ENCODE data around the gene SKP1. TPM values are rescaled to one million over a fixed set of nuclear protein-coding genes. Genes with fewer than 3 reads are reported as not detected.
"Not testable (repeated sequence)": the region's sequence is repeated elsewhere in the genome, so short reads cannot be mapped to it uniquely, and the experiment has no call there.

The SKP1 gene
- total RNA-seq, 3 donors from 2014 or later: 241 to 316 (median 281) TPM

DNA sequence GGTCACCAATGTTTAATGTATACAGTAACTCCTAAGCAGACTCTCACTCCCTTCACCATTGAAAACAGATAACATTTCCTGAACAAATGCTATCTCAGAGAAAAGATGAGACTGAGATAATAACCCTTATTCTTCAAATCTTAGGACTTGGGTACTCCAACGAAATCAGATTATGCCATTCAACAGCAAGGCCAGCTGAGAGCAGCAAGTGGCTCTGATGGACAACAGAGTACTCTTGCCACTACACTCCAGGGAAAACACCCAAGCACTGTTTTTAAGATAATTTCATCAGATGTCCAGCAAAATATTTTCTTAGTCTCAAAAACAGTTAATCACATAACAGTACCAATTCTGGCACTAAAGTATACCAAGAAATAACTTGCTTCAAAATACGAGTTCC, 39.0 kb upstream of the SKP1 start:
- TF ChIP-seq, protein P1, sequence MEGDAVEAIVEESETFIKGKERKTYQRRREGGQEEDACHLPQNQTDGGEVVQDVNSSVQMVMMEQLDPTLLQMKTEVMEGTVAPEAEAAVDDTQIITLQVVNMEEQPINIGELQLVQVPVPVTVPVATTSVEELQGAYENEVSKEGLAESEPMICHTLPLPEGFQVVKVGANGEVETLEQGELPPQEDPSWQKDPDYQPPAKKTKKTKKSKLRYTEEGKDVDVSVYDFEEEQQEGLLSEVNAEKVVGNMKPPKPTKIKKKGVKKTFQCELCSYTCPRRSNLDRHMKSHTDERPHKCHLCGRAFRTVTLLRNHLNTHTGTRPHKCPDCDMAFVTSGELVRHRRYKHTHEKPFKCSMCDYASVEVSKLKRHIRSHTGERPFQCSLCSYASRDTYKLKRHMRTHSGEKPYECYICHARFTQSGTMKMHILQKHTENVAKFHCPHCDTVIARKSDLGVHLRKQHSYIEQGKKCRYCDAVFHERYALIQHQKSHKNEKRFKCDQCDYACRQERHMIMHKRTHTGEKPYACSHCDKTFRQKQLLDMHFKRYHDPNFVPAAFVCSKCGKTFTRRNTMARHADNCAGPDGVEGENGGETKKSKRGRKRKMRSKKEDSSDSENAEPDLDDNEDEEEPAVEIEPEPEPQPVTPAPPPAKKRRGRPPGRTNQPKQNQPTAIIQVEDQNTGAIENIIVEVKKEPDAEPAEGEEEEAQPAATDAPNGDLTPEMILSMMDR (IDR thresholded peaks at IDR 0.05): no peak
- Histone ChIP-seq H3K36me3 (ENCODE audit: low read depth) (no peaks in the 10 kb centered on the region), H3K4me1 (ENCODE audit: low read depth) (peaks cover 7% of the 10 kb centered on the region), H3K9me3 (no peaks in the 10 kb centered on the region), H3K4me3 (no peak overlapping the region)
- DNase-seq (no peak), ATAC-seq (no peak)
- intact Hi-C loops (cut with DNase I, micrococcal nuclease): no loop called here

DNA sequence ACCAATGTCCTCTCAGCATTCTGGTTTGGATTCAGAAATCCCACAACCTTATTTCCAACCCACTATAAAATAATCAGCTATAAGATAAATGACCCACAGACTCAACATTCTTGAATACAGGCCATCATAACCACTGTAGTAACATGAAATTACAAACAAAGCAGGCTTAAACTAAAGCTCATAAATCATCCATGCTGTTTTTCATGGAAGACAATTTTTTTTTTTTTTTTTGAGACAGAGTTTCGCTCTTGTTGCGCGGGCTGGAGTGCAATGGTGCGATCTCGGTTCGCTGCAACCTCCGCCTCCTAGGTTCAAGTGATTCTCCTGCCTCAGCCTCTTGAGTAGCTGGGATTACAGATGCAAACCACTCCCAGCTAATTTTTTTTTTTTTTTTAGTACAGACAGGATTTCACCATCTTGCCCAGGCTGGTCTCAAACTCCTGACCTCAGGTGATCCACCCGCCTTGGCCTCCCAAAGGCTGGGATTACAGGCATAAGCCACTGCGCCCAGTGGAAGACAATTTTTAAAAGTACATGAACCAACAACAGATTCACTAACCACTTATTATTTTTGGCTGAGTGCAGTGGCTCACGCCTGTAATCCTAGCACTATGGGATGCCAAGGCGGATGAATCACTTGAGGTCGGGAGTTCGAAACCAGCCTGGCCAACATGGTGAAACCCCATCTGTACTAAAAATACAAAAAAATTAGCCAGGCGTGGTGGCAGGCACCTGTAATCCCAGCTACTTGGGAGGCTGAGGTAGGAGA, 34.7 kb upstream of the SKP1 start:
- H3K9me3 ChIP-seq; intact Hi-C loops (cut with DNase I, micrococcal nuclease); DNase-seq; H3K4me1 ChIP-seq (ENCODE audit: low read depth); H3K4me3 ChIP-seq; ATAC-seq; H3K36me3 ChIP-seq (ENCODE audit: low read depth): not testable (repeated sequence)

DNA sequence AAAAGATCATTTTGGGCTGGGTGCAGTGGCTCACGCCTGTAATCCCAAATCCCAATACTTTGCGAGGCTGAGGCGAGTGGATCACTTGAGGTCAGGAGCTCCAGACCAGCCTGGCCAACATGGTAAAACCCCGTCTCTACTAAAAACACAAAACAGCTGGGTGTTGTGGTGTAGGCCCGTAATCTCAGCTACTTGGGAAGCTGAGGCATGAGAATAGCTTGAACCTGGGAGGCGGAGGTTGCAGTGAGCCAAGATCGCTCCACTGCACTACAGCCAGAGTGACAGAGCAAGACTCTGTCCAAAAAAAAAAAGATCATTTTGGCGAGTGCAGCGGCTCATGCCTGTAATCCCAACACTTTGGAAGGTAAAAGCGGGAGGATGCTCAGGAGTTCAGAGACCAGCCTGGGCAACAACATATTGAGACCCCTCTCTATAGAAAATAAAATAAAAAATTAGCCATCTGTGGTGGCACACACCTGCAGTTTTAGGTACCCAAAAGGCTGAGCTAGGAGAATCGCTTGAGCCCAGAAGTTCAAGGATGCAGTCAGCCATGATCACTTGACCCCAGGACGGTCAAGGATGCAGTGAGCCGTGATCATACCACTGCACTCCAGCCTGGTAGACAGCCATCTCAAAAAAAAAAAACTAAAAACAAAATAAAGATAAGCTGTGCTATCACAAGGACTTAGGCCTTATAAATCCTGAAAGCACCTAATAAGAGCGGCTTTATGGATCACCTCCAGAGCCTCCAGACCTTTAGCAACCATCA, 32.9 kb upstream of the SKP1 start:
- no peaks in the 10 kb centered on the region for H3K36me3 ChIP-seq (ENCODE audit: low read depth)
- DNase-seq (no peak), ATAC-seq (no peak)

DNA sequence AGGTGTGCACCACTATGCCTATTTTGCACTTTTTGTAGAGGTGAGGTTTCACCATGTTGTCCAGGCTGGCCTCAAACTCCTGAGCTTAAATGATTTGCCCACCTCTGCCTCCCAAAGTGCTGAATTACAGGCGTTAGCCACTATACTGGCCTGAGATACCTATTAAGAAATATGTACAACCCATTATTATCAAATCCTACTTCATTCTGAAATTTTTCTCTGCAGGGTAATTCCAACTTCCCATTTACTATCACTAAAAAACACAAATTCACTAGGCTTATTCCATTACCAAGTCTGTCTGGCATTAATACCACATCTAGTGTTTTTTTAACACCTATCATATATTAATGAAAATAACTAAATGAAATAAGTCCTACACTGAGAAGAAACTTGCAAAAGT, 30.9 kb upstream of the SKP1 start:
- no peak for DNase-seq
- Histone ChIP-seq H3K4me1 (ENCODE audit: low read depth) (no peaks in the 10 kb centered on the region), H3K36me3 (ENCODE audit: low read depth) (no peaks in the 10 kb centered on the region), H3K4me3 (no peak overlapping the region), H3K9me3 (no peaks in the 10 kb centered on the region)
- ATAC-seq: no peak
- intact Hi-C loops (cut with DNase I, micrococcal nuclease): no loop called here
- TF ChIP-seq, protein P1 (IDR thresholded peaks at IDR 0.05): no peak

More for the DNA sequence above, 32.9 kb upstream of the SKP1 start:
- Histone ChIP-seq H3K4me3 (no peak overlapping the region), H3K4me1 (ENCODE audit: low read depth) (no peaks in the 10 kb centered on the region), H3K9me3 (no peaks in the 10 kb centered on the region)
- TF ChIP-seq, protein P1 (IDR thresholded peaks at IDR 0.05): no peak
- intact Hi-C loops (cut with DNase I, micrococcal nuclease): no loop called here

DNA sequence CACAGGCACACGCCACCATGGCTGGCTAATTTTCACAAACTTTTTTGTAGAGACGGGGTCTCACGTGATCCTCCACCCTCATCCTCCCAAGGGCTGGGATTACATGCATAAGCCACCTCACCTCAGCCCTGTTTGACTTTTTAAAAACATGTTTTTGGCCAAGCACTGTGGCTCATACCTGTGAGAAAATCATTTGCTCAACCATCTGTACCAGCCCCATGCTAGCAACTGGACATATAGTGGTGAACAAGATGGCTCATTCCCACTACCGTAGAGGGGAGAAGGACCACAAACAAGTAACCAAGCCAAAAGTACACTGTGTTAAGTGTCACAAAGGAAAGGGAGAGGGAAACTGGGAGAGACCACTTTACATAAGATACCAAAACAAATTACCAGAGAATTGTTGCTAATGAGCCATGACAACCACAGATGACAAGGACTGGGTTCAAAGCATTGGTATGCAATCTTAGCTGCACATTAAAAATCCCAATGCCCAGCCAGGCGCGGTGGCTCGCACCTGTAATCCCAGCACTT, 29.9 kb upstream of the SKP1 start:
- ATAC-seq (no peak), DNase-seq (no peak)
- H3K4me3 ChIP-seq: no peak overlapping the region
- no peaks in the 10 kb centered on the region for H3K9me3 ChIP-seq
- H3K4me1 ChIP-seq (ENCODE audit: low read depth): no peaks in the 10 kb centered on the region
- H3K36me3 ChIP-seq (ENCODE audit: low read depth): no peaks in the 10 kb centered on the region
- TF ChIP-seq, protein P1 (IDR thresholded peaks at IDR 0.05): no peak
- intact Hi-C loops (cut with DNase I, micrococcal nuclease): no loop called here

DNA sequence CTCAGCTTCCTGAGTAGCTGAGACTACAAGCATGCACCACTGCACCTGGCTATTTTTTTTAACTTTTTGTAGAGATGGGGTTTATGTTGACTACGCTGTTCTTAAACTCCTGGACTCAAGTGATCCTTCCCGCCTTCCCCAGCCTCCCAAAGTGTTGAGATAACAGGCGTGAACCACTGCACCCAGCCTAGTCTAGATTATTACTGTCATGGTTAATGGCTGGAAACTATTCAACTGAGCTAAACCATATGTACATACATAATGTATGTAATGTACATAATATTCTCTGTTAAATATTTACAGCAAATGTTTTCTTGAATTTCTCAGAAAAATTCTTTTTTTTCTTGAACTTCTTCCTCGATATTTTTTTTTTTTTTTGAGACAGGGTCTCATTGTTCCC, 27.8 kb upstream of the SKP1 start:
- TF ChIP-seq, protein P1 (IDR thresholded peaks at IDR 0.05): no peak
- H3K36me3 ChIP-seq (ENCODE audit: low read depth): no peaks in the 10 kb centered on the region
- H3K4me1 ChIP-seq (ENCODE audit: low read depth): no peaks in the 10 kb centered on the region
- no peak overlapping the region for H3K4me3 ChIP-seq
- no peaks in the 10 kb centered on the region for H3K9me3 ChIP-seq
- DNase-seq (no peak), ATAC-seq (no peak)
- intact Hi-C loops (cut with DNase I, micrococcal nuclease): no loop called here

All from mucosa of descending colon (tissue), 3 donors.